DMS 273 (cell line): ENCODE measurements around the gene PDE5A.
"Not testable (repeated sequence)": the region's sequence is repeated elsewhere in the genome, so short reads cannot be mapped to it uniquely, and the experiment has no call there.

Source experiments
- DNase-seq: peaks from one replicate; lab custom pipeline; 2025; ENCODE audit not compliant: unreplicated experiment; lab: John Stamatoyannopoulos, UW

The PDE5A gene

DNA sequence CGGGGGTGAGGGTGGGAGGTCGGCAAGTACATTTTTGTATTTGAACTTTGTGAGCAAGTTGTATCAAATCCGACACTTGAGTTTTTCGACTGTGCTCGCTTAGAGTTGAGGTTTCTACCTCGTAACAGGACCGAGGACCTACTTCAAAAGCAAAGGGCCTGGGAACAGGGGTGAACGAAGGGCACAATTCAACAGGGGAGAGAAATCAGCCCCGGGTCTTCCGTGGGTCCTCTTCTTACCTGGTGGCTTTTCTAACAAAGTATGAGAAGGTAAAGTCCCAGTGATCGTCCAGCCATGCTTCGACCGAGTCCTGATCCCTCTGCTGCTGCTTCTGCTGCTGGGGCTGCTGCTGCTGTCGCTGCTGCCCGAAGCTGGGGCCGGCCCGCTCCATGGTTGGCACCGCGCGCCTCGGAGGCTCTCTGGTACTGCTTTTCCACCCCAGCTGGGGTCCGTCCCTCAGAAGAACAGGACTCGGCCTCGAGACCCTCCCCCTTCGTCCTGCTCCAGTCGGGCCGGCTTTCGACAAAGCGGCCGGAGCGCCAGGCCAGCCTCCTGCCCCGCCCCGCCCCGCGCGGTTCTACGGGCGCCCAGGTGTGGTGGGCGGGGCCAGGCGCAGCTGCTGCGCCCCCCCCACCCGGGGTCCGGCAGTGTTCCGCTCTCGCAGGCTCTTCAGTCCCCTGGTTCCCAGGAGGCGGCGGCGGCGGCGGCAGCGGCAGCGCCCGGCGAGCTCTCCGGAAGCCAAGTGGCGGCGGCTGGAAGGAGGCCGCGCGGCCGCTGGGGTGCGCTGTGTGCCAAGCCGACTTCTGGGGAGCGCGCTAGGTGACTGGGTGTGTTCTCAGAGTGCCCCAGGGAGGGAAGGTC is at the start of gene PDE5A:
Gene PDE5A, minus strand, starts transcription at position 524 of the 861 bp plus-strand sequence. Its CDS starts 133 bp downstream, at position 391.
- peak; percentile 90 for DNase-seq

DNA sequence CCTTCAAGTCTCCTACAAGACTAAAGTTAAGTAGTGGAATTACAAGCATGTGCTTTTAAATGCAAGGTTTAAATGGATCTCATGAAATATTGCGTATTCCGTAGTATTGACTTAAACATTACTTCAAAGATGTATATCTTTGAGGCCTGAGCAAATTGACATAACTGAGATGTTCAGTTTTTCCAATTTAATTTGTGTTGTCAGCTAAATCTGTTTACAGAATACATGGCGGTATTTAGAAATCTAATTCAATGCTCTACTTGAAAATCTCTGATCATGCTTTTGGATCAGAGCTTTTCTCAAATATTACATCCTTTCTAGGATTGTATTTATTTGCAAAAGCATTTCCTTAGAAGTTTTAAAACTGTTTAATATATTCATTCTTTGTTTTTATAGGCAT is 47.5 kb upstream of the PDE5A start:
- no peak for DNase-seq

DNA sequence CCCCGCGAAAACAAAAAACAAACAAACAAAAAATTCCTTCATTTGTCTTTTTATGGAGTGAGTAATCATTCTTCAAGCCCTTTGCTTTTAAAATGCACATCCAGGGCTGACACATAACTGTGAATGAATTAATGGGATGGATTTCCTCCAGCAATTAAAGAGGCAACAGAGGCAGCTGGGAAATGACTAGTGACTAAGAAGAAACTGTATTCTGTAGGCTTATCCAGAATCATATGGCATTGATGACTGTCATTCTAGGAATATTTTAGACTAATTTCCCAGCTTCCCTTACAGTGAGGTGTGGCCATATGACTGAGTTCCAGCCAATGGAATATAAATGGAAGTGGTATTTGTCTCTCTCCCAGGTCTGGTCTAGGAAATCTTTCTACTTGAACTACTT is 46.8 kb upstream of the PDE5A start:
- DNase-seq: no peak

DNA sequence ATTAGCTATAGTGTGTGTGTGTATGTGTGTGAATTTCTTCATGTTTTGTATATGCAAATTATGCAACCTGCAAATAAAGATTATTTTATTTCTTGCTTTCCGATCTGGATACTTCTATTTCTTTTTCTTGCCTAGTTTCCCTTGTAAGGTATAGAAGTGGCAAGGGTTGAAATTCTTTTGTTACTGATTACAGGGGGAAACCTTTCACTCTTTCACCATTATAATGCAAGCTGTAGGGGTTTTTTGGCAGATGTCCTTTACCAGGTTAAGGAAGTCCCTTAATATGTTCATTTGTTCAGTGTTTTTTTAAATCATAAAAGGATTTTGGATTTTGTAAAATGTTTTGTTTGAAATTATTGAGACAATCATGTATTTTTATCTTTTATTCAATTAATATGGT is 44.3 kb upstream of the PDE5A start:
- DNase-seq: no peak

DNA sequence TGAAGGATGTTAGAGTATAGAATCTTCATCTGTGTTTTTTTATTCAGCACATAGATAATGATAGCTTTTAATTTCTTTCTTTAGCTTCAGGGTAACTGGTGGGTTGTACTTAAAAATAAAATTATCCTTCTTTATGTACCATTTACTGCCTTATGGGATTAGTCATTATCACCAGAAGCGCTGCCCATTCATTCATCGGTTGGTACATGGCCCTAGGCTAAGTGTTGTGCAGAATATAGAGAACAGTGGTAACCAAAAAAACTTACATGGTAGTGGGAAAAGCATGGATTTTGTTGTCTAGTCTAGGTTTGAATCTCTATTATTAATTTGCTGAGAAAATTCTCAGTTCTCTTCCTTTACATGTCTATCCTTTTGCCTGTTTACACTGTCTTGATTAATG is 43.5 kb upstream of the PDE5A start:
- DNase-seq: no peak

DNA sequence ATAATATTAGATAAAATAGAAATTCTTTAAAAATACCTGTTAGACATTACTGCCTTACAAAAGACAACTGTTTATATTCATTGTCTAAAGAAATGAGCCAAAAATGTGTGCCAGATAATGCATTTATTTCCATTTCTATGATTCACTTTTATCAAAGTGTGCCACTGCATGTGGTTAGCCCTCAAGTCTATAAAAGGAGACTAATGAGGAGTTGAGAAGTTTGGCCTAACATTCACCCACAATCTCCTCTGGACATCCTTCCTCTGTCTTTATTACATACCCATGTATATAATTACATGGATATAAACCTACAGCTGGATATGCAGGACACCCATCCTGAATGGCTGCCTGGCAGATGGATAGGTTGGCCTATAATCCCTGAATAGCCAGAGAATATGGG is 42.6 kb upstream of the PDE5A start:
- no peak for DNase-seq

DNA sequence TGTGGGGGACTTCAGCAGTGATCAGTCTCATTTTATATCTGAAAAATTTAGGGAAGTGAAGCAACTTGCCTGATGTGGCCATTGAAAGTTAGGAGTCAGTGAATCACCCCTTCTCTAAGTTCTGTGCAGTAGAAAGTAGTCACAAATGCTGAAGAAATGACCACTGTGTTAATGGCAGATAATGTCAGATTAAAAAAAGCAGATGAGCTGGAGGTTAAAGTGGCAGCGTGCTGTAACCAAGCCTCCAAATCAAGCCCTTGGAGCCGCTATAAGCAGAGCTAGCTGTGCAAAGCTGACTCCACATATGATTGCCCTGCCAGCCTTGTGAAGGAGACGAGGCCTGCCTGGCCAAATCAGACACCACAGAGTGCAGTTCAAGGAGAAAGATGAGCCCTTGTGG is 39.2 kb upstream of the PDE5A start:
- no peak for DNase-seq

DNA sequence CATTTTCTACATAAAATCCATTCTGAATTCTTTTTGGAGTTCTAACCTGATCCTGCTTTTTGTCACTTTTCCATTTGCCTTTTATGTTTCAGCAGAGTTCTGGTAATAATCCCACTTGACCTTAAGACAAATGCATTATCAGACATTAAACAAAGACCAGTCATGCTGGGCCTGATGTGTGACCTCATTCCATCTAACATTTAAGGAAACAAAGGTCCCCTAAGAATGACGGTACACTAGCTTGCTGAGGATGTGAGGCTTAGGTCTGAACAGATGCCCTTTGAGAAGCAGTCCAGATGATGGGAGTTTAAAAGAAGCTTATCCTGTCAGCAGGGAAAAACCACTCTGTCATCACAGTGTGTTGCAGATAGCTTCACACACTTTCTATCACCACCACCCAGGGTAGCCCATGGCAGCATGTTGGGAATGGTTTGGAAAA is 38.1 kb upstream of the PDE5A start:
- DNase-seq: peak; percentile 19

DNA sequence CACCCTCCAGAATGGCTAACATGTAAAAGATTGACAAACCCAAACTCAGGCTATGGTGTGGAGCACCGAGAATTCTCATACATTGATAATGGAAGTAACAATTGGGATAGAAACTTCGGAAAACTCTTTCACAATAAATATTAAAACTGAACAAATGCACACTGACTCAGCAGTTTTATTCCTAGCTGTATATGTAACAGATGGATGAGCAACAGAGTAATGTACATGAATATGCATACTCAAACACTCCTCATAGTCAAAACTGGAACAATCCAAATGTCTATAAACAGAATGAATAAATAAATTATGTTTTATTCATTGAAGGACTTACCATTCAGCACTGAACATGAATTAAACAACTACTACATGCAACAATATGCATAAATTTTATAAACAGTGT is 37.1 kb upstream of the PDE5A start:
- DNase-seq: peak; percentile 9

DNA sequence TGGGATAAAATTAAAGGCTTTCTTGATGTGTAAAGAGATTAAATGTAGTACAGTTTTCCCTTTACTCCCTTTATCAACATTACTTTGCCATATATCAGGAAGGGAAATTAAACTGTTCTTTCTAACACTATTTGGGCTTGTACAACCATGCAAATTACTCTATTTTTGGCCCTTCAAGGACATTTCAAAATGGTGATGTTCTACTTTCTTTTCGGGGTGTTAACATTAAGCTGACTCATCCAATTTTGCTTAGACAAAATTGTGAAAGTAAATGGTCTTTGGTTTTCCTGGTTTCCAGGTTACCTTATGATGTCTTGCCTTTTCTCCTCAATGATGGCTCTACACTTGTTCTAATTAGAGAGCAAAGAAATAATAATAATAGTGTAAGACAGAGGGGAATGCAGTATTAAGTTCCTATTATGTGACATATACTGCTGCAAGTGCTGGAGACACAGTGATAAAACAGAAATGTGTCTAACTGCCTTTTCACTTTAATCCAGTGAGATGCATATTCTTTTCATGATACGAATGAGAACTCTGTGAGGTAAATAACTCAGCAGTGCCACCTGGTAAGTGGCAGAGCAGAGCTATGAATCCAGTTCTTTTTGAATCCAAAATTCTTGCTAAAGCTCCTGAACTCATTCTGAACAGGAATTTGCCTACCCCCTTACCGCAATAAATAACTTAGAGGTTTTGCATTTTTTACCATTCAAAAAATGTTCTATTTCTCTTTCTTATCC is 35.7 kb upstream of the PDE5A start:
- no peak for DNase-seq

DNA sequence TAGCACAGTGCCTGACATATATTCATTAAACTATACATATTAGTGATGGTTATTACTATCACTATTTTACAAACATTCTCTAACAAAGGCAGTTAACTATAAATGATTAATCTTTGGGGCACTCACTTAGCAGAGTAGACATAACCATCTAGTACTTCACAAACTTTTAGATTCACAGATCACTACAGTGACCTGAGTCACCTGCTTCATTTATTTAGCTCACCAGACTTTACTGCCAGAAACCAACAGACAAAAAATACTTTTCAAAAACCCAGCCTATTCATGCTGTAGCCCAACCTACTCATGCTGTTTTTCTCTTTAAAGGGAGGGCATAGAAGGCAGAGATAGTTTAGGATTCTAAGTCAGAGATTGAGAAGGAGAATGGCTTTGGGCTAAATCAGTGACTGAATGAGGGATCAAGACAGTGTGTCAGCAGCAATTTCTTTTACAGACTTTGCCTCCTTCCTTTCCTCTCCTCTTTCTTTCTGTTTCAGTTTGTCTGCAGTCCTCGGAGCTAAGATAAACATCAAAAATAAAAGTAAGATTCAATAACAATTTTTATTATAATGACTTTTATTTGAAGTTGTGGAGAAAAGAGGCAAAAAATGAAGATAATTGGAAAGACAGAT is 34.7 kb upstream of the PDE5A start:
- DNase-seq: no peak

DNA sequence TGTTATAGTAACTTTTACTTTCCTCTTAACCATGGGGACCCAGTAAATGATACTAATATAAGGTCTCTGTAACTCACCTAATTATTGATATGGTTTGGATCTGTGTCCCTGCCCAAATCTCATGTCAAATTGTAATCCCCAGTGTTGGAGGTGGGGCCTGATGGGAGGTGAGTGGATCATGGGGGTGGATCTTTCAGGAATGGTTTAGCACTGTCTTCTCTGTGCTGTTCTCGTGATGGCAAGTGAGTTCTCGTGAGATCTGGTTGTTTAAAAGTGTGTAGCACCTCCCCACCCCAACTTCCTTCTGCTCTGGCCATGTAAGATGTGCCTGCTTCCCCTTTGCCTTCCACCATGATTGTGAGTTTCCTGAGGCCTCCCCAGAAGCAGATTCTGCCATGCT is 34.0 kb upstream of the PDE5A start:
- DNase-seq: not testable (repeated sequence)

DNA sequence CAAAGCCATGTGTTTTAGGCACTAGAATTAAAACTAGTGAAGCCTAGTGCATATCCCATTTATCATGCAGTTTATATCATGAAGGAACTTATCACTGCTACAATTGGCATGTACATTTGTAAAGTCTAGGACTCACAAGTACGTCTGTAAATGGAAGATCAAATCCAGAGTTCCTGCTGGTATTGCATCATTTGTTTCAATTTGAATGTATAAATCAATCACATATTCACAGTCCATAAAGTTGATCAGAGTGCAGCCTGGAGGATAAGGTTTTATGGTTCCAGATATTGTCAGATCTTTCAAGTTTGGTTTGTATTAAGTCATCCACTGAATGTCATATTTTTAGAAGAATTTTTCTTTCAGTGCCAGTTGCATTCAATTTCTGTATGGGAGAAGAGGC is 32.6 kb upstream of the PDE5A start:
- no peak for DNase-seq

DNA sequence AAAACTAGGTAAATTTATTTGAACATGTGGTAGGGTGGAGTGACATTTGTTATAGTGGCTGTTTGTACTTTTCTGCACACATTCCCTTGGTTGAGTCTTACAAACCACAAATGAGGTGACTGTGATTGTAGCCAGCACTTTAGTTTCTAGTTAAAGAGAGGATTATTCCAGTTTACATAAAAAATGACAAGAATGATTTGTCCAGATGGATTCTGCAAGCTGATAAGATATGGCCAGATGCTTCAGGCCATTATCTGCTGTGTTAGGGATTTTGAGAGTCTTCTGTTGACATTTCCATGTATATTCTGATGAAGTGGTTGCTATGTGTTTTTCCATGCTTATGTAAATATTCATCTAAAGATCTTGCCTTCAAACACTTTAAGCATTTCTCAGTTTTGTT is 31.0 kb upstream of the PDE5A start:
- peak; percentile 48 for DNase-seq

DNA sequence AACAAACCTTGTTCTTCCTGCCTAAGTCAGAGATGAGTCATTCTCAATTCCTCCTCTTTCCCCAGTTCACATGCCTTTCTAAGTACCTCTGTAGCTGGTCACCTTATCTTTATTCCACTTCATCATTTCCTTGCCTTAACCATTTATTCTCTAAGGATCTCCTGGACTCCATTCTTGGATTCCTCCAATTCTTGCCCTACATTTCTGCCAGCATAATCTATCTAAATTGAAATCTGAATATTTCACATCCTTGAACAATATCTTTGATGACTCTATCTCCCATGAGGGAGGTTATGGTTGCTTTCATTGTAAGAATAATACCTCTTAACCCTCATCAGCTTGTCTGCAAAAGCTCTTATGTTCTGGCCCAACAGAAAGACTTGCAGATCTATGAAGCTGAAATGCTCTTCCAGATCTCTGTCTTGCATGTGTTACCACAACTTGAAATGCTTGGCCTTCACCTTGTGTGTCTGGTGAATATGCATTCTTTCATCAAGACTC is 28.6 kb upstream of the PDE5A start:
- no peak for DNase-seq

DNA sequence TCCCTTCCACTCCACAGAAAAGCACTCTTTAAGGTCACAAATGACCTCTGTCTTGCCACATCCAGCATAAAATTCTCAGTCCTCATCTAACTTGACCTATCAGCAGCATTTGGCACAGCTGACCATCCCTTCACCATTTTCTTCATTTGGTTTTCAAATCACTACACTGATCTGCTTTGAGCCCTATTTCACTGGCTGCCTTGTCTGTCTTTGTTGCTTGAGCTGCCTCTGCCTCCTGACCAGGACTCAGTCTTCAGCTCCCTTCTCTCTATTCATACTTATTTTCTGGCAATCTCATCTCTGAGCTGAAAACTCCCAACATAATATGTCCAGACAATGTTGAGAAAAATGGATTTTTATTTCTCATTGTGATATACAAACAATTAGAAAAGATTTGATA is 27.7 kb upstream of the PDE5A start:
- DNase-seq: no peak

DNA sequence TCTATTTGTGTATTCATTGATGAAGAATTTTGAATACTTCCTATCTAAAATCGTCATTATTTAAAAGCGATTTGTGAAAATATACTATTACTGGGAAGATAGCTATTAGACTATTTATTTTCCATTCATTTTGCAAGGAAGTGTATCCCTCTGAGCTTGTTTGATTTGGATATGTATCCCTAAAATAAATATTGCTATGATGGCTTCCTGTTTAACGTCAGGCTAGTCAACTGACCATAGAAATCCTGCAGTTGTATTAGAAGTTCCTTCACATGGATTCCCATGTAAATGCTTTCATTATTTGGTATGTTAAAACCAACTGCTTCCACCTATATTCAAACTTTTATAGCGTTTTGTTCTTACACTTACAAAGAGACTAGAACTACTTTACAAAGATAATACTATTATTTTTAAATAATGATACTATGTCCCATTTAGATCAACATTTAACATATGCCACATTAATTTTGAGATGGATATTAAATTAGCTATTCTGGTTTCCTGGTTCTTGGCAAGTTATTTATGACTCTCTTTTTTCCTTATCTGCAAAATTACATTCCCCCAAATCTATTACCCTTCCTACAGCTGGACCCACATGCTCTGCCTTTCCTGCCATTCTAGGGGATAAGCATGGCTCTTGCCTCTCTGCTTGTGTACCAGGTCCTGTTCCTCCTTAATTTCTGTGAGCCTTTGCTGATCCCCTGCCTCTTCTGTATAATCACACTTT is 26.7 kb upstream of the PDE5A start:
- DNase-seq: no peak

DNA sequence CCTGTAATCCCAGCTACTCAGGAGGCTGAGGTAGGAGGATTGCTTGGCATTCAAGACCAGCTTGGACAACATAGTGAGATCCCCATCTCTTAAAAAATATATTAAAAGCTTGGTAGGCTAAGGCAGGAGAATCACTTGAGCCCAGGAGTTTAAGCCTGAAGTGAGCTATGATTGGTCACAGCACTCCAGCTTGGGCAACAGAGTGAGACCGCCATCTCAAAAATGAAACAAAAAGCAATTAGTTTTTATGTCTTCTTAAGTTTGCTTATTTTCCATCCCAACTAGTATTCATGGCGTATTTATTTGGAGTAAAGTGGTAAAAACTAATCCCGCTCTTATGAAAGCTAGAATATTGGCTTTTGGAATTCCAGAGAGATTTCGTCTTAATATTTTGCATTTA is 25.4 kb upstream of the PDE5A start:
- DNase-seq: no peak

DNA sequence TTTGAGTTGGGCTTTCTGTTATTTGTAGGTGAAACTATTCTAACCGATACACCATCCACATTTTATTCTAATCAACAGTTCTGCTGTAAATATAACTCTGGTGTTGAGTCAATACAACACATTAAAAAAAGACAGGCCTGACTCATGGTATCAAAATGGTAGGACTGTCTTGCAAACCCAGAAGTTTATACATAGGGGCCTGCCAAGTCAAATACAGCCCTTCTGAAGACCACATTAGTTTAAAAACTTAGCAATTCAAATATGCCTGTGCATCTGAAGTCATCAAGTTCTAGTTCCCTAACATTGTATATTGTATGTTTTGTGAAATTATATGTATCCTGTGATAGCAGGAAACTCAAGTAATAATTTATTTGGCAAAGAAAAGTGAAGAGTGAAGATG is 24.4 kb upstream of the PDE5A start:
- no peak for DNase-seq

DNA sequence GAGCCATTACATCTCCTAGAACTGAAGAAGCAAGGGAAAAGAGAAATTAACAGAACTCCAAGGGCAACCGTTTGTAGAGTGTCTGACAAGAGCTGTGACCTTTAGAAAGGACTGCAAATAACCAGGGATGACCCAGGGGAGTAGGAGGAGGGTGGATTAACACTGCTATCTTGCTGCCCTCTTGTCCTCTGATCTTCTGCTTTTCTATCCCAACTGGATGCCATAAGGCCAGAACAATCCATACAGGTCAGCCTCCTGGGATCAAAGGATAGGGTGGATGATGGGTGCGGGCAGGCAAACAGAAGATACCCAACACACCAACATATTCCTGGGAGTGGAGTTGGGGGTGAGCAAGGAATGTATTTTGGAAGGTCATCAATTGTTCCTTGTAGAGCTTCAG is 19.8 kb upstream of the PDE5A start:
- no peak for DNase-seq

DNA sequence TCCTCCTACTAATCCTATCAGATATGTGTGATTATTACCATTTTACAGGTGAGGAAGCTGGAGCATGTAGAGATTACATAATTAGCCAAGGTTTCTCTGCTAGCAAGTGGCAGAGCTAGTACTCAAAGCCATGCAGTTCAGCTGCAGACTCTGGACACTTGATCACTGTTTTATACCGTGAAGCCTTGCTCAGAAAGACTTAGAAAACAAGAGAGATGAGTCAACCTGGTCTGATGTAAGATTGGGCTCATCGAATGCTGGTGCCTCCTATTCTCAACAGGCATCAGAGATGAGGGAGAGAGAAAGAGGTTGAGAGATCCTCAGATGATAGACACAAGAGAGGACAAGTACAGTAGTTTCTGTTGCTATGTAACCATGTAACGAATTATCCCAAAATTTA is 19.0 kb upstream of the PDE5A start:
- peak; percentile 21 for DNase-seq
